H4 (cell line): Measurements from ENCODE around the gene SYTL3. TPM values are rescaled to one million over a fixed set of nuclear protein-coding genes. Genes with fewer than 3 reads are reported as not detected.
A peak's percentile ranks its signal among the peaks of the same experiment; 100 is the strongest.

ENCODE experiments used
- DNase-seq: peaks from one replicate; pipeline ENCODE4 v3.0.0-alpha.2; 2015; ENCODE audit warnings: low spot score
- total RNA-seq: library from RNA; depleted of rRNA; stranded (reverse); fragments of >200 nt; shearing (Covaris generic); gene quantifications from 2 replicates; pipeline ENCODE4 v1.2.3, GENCODE V29; 2014

Gene SYTL3
- total RNA-seq, 1 experiment from 2014 or later = 1.0 TPM

GRCh38 chr6:158718461-158719046, 68.7 kb downstream of the SYTL3 start:
- no peak for DNase-seq

- DNase-seq = no peak
These were observed 72.4 kb downstream of the SYTL3 start for GRCh38 chr6:158722176-158722729.

- DNase-seq = no peak
These were observed 75.8 kb downstream of the SYTL3 start for GRCh38 chr6:158725704-158726103.

GRCh38 chr6:158729906-158730540, 80.2 kb downstream of the SYTL3 start:
- DNase-seq = no peak

GRCh38 chr6:158730541-158730907, 80.7 kb downstream of the SYTL3 start:
- no peak for DNase-seq

- no peak for DNase-seq
These were observed 85.2 kb downstream of the SYTL3 start for GRCh38 chr6:158735009-158735408.

GRCh38 chr6:158737082-158737709, 87.3 kb downstream of the SYTL3 start:
- DNase-seq = no peak

- no peak for DNase-seq
These were observed 88.1 kb downstream of the SYTL3 start for GRCh38 chr6:158737710-158738615.

- no peak for DNase-seq
These were observed 89.8 kb downstream of the SYTL3 start for GRCh38 chr6:158739673-158740072.

- DNase-seq = no peak
These were observed 93.3 kb downstream of the SYTL3 start for GRCh38 chr6:158743033-158743651.

- no peak for DNase-seq
These were observed 95.2 kb downstream of the SYTL3 start for GRCh38 chr6:158744986-158745430.

GRCh38 chr6:158751224-158751623, 101.4 kb downstream of the SYTL3 start:
- no peak for DNase-seq

GRCh38 chr6:158751921-158752320, 102.1 kb downstream of the SYTL3 start:
- DNase-seq = no peak

- peak; percentile 11 for DNase-seq
These were observed 102.8 kb downstream of the SYTL3 start for GRCh38 chr6:158752613-158753012.

GRCh38 chr6:158753811-158754210, 104.0 kb downstream of the SYTL3 start:
- DNase-seq = no peak

GRCh38 chr6:158754738-158755137, 104.9 kb downstream of the SYTL3 start:
- no peak for DNase-seq

- DNase-seq = no peak
These were observed 105.8 kb downstream of the SYTL3 start for GRCh38 chr6:158755636-158756035.

GRCh38 chr6:158756126-158756525, 106.3 kb downstream of the SYTL3 start:
- DNase-seq = no peak

- DNase-seq = no peak
These were observed 107.3 kb downstream of the SYTL3 start for GRCh38 chr6:158756977-158757752.

- DNase-seq = no peak
These were observed 107.9 kb downstream of the SYTL3 start for GRCh38 chr6:158757753-158758090.

GRCh38 chr6:158758451-158758860, 108.6 kb downstream of the SYTL3 start:
- no peak for DNase-seq
